ENCODE data around the gene MFGE8. TPM values are rescaled to one million over a fixed set of nuclear protein-coding genes. Genes with fewer than 3 reads are reported as not detected.
A peak's percentile ranks its signal among the peaks of the same experiment; 100 is the strongest.
"Not testable (repeated sequence)": the region's sequence is repeated elsewhere in the genome, so short reads cannot be mapped to it uniquely, and the experiment has no call there.

The MFGE8 gene
- total RNA-seq, 1 donor from 2014 or later, result 259 TPM

- H3K27ac Mint-ChIP-seq (ENCODE audit: unreplicated experiment); H3K4me3 Mint-ChIP-seq (ENCODE audit: unreplicated experiment); H3K36me3 Mint-ChIP-seq (ENCODE audit: unreplicated experiment); DNase-seq (ENCODE audit: extremely low spot score, unreplicated experiment); H3K9me3 Mint-ChIP-seq (ENCODE audit: unreplicated experiment); H3K27me3 Mint-ChIP-seq (ENCODE audit: unreplicated experiment): not testable (repeated sequence)
- H3K4me1 Mint-ChIP-seq (ENCODE audit: unreplicated experiment), result peaks cover 17% of the 10 kb centered on the region
Observed at GRCh38 chr15:88920892-88921435, 7.8 kb upstream of the MFGE8 start.

GRCh38 chr15:88920186-88920891, 7.2 kb upstream of the MFGE8 start:
- no peak overlapping the region for H3K4me3 Mint-ChIP-seq (ENCODE audit: unreplicated experiment)

GRCh38 chr15:88918738-88919137, 5.6 kb upstream of the MFGE8 start:
- H3K4me1 Mint-ChIP-seq (ENCODE audit: unreplicated experiment), result peaks cover 17% of the 10 kb centered on the region
- TF ChIP-seq CTCF (IDR thresholded peaks at IDR 0.05), result no peak
- DNase-seq (ENCODE audit: extremely low spot score, unreplicated experiment), result no peak
- H3K27me3 Mint-ChIP-seq (ENCODE audit: unreplicated experiment), result no peaks in the 10 kb centered on the region
- no peaks in the 10 kb centered on the region for H3K36me3 Mint-ChIP-seq (ENCODE audit: unreplicated experiment)
- peak overlapping the region; percentile 76 for H3K27ac Mint-ChIP-seq (ENCODE audit: unreplicated experiment)
- H3K4me3 Mint-ChIP-seq (ENCODE audit: unreplicated experiment), result no peak overlapping the region
- H3K9me3 Mint-ChIP-seq (ENCODE audit: unreplicated experiment), result no peaks in the 10 kb centered on the region

More at GRCh38 chr15:88920186-88920891, 7.2 kb upstream of the MFGE8 start:
- Mint-ChIP-seq H3K27me3 (ENCODE audit: unreplicated experiment) (no peaks in the 10 kb centered on the region), H3K27ac (ENCODE audit: unreplicated experiment) (no peak overlapping the region), H3K4me1 (ENCODE audit: unreplicated experiment) (peaks cover 17% of the 10 kb centered on the region), H3K9me3 (ENCODE audit: unreplicated experiment) (no peaks in the 10 kb centered on the region), H3K36me3 (ENCODE audit: unreplicated experiment) (no peaks in the 10 kb centered on the region)
- TF ChIP-seq CTCF (IDR thresholded peaks at IDR 0.05), result no peak
- DNase-seq (ENCODE audit: extremely low spot score, unreplicated experiment), result no peak

GRCh38 chr15:88917760-88918159, 4.6 kb upstream of the MFGE8 start:
- Mint-ChIP-seq H3K4me1 (ENCODE audit: unreplicated experiment) (peaks cover 22% of the 10 kb centered on the region), H3K4me3 (ENCODE audit: unreplicated experiment) (no peak overlapping the region), H3K27ac (ENCODE audit: unreplicated experiment) (no peak overlapping the region), H3K9me3 (ENCODE audit: unreplicated experiment) (no peaks in the 10 kb centered on the region), H3K27me3 (ENCODE audit: unreplicated experiment) (no peaks in the 10 kb centered on the region), H3K36me3 (ENCODE audit: unreplicated experiment) (no peaks in the 10 kb centered on the region)
- no peak for TF ChIP-seq CTCF (IDR thresholded peaks at IDR 0.05)
- DNase-seq (ENCODE audit: extremely low spot score, unreplicated experiment), result no peak

- H3K27ac Mint-ChIP-seq (ENCODE audit: unreplicated experiment), result no peak overlapping the region
- TF ChIP-seq CTCF (IDR thresholded peaks at IDR 0.05), result no peak
- H3K4me1 Mint-ChIP-seq (ENCODE audit: unreplicated experiment), result peaks cover 38% of the 10 kb centered on the region
- no peaks in the 10 kb centered on the region for H3K27me3 Mint-ChIP-seq (ENCODE audit: unreplicated experiment)
- no peak overlapping the region for H3K4me3 Mint-ChIP-seq (ENCODE audit: unreplicated experiment)
- no peaks in the 10 kb centered on the region for H3K36me3 Mint-ChIP-seq (ENCODE audit: unreplicated experiment)
- DNase-seq (ENCODE audit: extremely low spot score, unreplicated experiment), result no peak
- no peaks in the 10 kb centered on the region for H3K9me3 Mint-ChIP-seq (ENCODE audit: unreplicated experiment)
Observed at GRCh38 chr15:88915354-88915753, 2.2 kb upstream of the MFGE8 start.
